ENCODE measurements around the gene SDK1. TPM values are rescaled to one million over a fixed set of nuclear protein-coding genes. Genes with fewer than 3 reads are reported as not detected.

Gene SDK1
- total and polyA plus RNA-seq, 2 donors: 3.2 to 7.8 TPM

DNA sequence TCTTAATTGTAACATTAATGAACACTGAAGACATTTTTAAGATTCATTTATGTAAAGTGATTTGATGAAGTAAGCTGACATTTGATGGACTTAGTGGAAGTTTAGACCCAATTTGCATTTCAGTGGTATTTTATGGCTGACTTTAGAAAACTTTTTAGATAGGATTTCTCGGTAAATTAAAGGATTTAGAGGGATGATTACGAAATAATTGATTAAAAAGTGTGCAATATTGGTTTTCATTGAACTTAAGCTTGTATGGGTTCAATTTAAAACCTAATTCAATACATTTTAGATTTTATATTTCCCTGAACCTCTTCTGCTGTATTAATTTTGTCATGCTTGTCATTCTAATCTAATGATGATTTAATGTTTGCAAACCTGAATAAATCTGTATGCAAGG lies 135.1 kb downstream of the SDK1 start:
- WGBS: 93% methylated on average over 2 of the region's 2 CpGs
- Histone ChIP-seq H3K4me3 (ENCODE audit: low read length in 2 of 2) (no peak overlapping the region), H3K27ac (ENCODE audit: low read depth in 1 of 2, low read length in 1 of 2) (no peak overlapping the region), H3K9me3 (ENCODE audit: control insufficient read depth in 2 of 2, insufficient read depth in 1 of 2, low read length in 1 of 2) (no peaks in the 10 kb centered on the region), H3K36me3 (ENCODE audit: control insufficient read depth in 2 of 2, insufficient read depth in 2 of 2, low read length in 1 of 2) (no peaks in the 10 kb centered on the region), H3K4me1 (ENCODE audit: control insufficient read depth in 2 of 2, insufficient read depth in 2 of 2, low read length in 2 of 2) (no peaks in the 10 kb centered on the region), H3K27me3 (ENCODE audit: control insufficient read depth in 2 of 2, insufficient read depth in 1 of 2, low read length in 1 of 2) (no peaks in the 10 kb centered on the region)
- no peak for DNase-seq (ENCODE audit: low read depth in 6 of 9, low spot score in 9 of 9)

DNA sequence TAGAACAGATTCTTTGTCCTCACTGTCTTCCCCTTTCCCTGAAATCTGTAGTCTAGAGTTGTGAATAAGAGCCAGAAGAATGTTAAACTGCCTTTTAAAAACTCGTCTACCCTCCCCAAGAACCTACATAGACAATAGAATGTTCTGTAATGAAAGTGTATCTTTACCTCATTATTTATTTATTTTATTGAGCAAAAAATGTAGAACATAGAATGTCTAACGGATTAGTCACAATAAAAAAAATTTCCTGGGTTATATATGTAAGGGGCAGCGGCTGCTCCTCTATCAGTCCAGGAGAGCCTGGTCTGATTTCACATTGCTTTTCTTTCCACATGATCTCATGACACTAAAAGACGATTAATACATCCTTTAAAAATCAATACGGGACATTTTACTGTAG lies 135.7 kb downstream of the SDK1 start:
- H3K27ac ChIP-seq (ENCODE audit: low read depth in 1 of 2, low read length in 1 of 2): no peak overlapping the region
- 95% methylated on average over 5 of the region's 5 CpGs for WGBS
- no peaks in the 10 kb centered on the region for H3K4me1 ChIP-seq (ENCODE audit: control insufficient read depth in 2 of 2, insufficient read depth in 2 of 2, low read length in 2 of 2)
- no peaks in the 10 kb centered on the region for H3K9me3 ChIP-seq (ENCODE audit: control insufficient read depth in 2 of 2, insufficient read depth in 1 of 2, low read length in 1 of 2)
- no peak overlapping the region for H3K4me3 ChIP-seq (ENCODE audit: low read length in 2 of 2)
- H3K36me3 ChIP-seq (ENCODE audit: control insufficient read depth in 2 of 2, insufficient read depth in 2 of 2, low read length in 1 of 2): no peaks in the 10 kb centered on the region
- no peaks in the 10 kb centered on the region for H3K27me3 ChIP-seq (ENCODE audit: control insufficient read depth in 2 of 2, insufficient read depth in 1 of 2, low read length in 1 of 2)
- DNase-seq (ENCODE audit: low read depth in 6 of 9, low spot score in 9 of 9): no peak

DNA sequence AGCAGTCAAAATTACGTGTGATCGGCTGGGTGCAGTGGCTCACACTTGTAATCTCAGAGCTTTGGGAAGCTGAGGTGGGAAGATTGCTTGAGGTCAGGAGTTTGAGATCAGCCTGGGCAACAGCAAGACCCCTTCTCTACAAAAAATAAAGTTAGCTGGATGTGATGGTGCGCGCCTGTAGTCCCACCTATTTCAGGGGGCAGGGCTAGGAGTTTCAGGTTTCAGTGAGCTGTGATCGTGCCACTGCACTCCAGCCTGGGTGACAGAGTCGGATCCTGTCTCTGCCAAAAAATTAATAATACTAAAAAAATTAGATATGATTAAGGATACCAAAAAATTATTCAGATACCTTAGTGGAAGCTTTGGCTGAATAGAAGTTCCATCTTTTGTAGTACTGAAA lies 136.4 kb downstream of the SDK1 start:
- Histone ChIP-seq H3K27ac (ENCODE audit: low read depth in 1 of 2, low read length in 1 of 2) (no peak overlapping the region), H3K27me3 (ENCODE audit: control insufficient read depth in 2 of 2, insufficient read depth in 1 of 2, low read length in 1 of 2) (no peaks in the 10 kb centered on the region)
- WGBS: 90% methylated on average over 6 of the region's 6 CpGs

GRCh38 chr7:3438352-3438751 lies 137.3 kb downstream of the SDK1 start:
- Histone ChIP-seq H3K27ac (ENCODE audit: low read depth in 1 of 2, low read length in 1 of 2) (no peak overlapping the region), H3K4me1 (ENCODE audit: control insufficient read depth in 2 of 2, insufficient read depth in 2 of 2, low read length in 2 of 2) (no peaks in the 10 kb centered on the region), H3K36me3 (ENCODE audit: control insufficient read depth in 2 of 2, insufficient read depth in 2 of 2, low read length in 1 of 2) (no peaks in the 10 kb centered on the region), H3K4me3 (ENCODE audit: low read length in 2 of 2) (no peak overlapping the region), H3K9me3 (ENCODE audit: control insufficient read depth in 2 of 2, insufficient read depth in 1 of 2, low read length in 1 of 2) (no peaks in the 10 kb centered on the region), H3K27me3 (ENCODE audit: control insufficient read depth in 2 of 2, insufficient read depth in 1 of 2, low read length in 1 of 2) (no peaks in the 10 kb centered on the region)
- no peak for DNase-seq (ENCODE audit: low read depth in 6 of 9, low spot score in 9 of 9)
- WGBS: 92% methylated on average over 4 of the region's 4 CpGs

More for the DNA sequence above, 136.4 kb downstream of the SDK1 start:
- Histone ChIP-seq H3K36me3 (ENCODE audit: control insufficient read depth in 2 of 2, insufficient read depth in 2 of 2, low read length in 1 of 2) (no peaks in the 10 kb centered on the region), H3K4me3 (ENCODE audit: low read length in 2 of 2) (no peak overlapping the region), H3K4me1 (ENCODE audit: control insufficient read depth in 2 of 2, insufficient read depth in 2 of 2, low read length in 2 of 2) (no peaks in the 10 kb centered on the region), H3K9me3 (ENCODE audit: control insufficient read depth in 2 of 2, insufficient read depth in 1 of 2, low read length in 1 of 2) (no peaks in the 10 kb centered on the region)
- DNase-seq (ENCODE audit: low read depth in 6 of 9, low spot score in 9 of 9): no peak

GRCh38 chr7:3439333-3440030 lies 138.4 kb downstream of the SDK1 start:
- H3K9me3 ChIP-seq (ENCODE audit: control insufficient read depth in 2 of 2, insufficient read depth in 1 of 2, low read length in 1 of 2): no peaks in the 10 kb centered on the region
- WGBS: 91% methylated on average over 3 of the region's 3 CpGs
- no peaks in the 10 kb centered on the region for H3K4me1 ChIP-seq (ENCODE audit: control insufficient read depth in 2 of 2, insufficient read depth in 2 of 2, low read length in 2 of 2)
- H3K4me3 ChIP-seq (ENCODE audit: low read length in 2 of 2): no peak overlapping the region
- H3K27me3 ChIP-seq (ENCODE audit: control insufficient read depth in 2 of 2, insufficient read depth in 1 of 2, low read length in 1 of 2): no peaks in the 10 kb centered on the region
- H3K36me3 ChIP-seq (ENCODE audit: control insufficient read depth in 2 of 2, insufficient read depth in 2 of 2, low read length in 1 of 2): no peaks in the 10 kb centered on the region
- no peak for DNase-seq (ENCODE audit: low read depth in 6 of 9, low spot score in 9 of 9)
- no peak overlapping the region for H3K27ac ChIP-seq (ENCODE audit: low read depth in 1 of 2, low read length in 1 of 2)

DNA sequence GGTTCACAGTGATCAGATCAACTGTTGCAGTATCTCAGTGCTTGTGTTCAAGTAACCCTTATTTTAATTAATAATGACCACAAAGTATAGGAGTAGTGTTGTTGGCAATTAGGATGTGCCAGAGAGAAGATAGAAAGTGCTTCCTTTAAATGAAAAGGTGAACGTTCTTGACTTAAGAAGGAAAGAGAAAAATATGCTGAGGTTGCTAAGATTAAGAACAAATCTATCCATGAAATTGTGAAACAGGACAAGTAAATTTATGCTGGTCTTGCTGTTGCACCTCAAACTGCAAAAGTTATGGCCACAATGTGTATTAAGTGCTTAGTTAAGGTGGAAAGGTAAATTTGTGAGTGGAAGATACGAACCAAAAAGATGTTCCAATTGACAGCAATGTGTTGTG lies 139.5 kb downstream of the SDK1 start:
- Histone ChIP-seq H3K27ac (ENCODE audit: low read depth in 1 of 2, low read length in 1 of 2) (no peak overlapping the region), H3K4me3 (ENCODE audit: low read length in 2 of 2) (no peak overlapping the region), H3K9me3 (ENCODE audit: control insufficient read depth in 2 of 2, insufficient read depth in 1 of 2, low read length in 1 of 2) (no peaks in the 10 kb centered on the region), H3K27me3 (ENCODE audit: control insufficient read depth in 2 of 2, insufficient read depth in 1 of 2, low read length in 1 of 2) (no peaks in the 10 kb centered on the region), H3K36me3 (ENCODE audit: control insufficient read depth in 2 of 2, insufficient read depth in 2 of 2, low read length in 1 of 2) (no peaks in the 10 kb centered on the region), H3K4me1 (ENCODE audit: control insufficient read depth in 2 of 2, insufficient read depth in 2 of 2, low read length in 2 of 2) (no peaks in the 10 kb centered on the region)
- 63% methylated on average over 2 of the region's 2 CpGs for WGBS
- DNase-seq (ENCODE audit: low read depth in 6 of 9, low spot score in 9 of 9): no peak

- Histone ChIP-seq H3K36me3 (ENCODE audit: control insufficient read depth in 2 of 2, insufficient read depth in 2 of 2, low read length in 1 of 2) (no peaks in the 10 kb centered on the region), H3K27ac (ENCODE audit: low read depth in 1 of 2, low read length in 1 of 2) (no peak overlapping the region), H3K4me1 (ENCODE audit: control insufficient read depth in 2 of 2, insufficient read depth in 2 of 2, low read length in 2 of 2) (no peaks in the 10 kb centered on the region), H3K27me3 (ENCODE audit: control insufficient read depth in 2 of 2, insufficient read depth in 1 of 2, low read length in 1 of 2) (no peaks in the 10 kb centered on the region), H3K9me3 (ENCODE audit: control insufficient read depth in 2 of 2, insufficient read depth in 1 of 2, low read length in 1 of 2) (no peaks in the 10 kb centered on the region), H3K4me3 (ENCODE audit: low read length in 2 of 2) (no peak overlapping the region)
- 89% methylated on average over 5 of the region's 5 CpGs for WGBS
- DNase-seq (ENCODE audit: low read depth in 6 of 9, low spot score in 9 of 9): no peak
Observed at GRCh38 chr7:3443716-3444115, 142.7 kb downstream of the SDK1 start.

GRCh38 chr7:3446786-3447185 lies 145.7 kb downstream of the SDK1 start:
- no peaks in the 10 kb centered on the region for H3K9me3 ChIP-seq (ENCODE audit: control insufficient read depth in 2 of 2, insufficient read depth in 1 of 2, low read length in 1 of 2)
- H3K27ac ChIP-seq (ENCODE audit: low read depth in 1 of 2, low read length in 1 of 2): no peak overlapping the region
- H3K27me3 ChIP-seq (ENCODE audit: control insufficient read depth in 2 of 2, insufficient read depth in 1 of 2, low read length in 1 of 2): no peaks in the 10 kb centered on the region
- H3K4me1 ChIP-seq (ENCODE audit: control insufficient read depth in 2 of 2, insufficient read depth in 2 of 2, low read length in 2 of 2): no peaks in the 10 kb centered on the region
- DNase-seq (ENCODE audit: low read depth in 6 of 9, low spot score in 9 of 9): no peak
- H3K4me3 ChIP-seq (ENCODE audit: low read length in 2 of 2): no peak overlapping the region
- WGBS: 86% methylated on average over 2 of the region's 2 CpGs
- H3K36me3 ChIP-seq (ENCODE audit: control insufficient read depth in 2 of 2, insufficient read depth in 2 of 2, low read length in 1 of 2): no peaks in the 10 kb centered on the region

DNA sequence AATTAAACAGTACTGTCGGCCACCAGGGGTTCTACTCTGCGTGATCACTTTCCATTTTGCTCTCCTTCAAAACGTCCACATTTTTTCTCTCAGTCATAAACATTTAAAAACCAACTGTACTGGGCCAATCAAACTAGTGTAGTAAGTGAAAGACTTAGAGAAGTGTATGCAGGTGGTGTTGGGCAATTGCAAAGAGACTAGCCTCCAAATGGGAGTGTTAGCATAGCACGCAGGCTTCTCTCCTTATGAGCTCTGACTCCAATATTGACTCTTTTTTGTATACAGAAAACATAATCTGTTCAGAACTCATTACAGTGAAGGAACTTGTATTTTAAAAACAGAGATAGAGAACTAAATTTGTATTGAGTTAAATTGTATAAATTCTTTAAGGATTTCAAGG lies 150.6 kb downstream of the SDK1 start:
- Histone ChIP-seq H3K36me3 (ENCODE audit: control insufficient read depth in 2 of 2, insufficient read depth in 2 of 2, low read length in 1 of 2) (no peaks in the 10 kb centered on the region), H3K4me1 (ENCODE audit: control insufficient read depth in 2 of 2, insufficient read depth in 2 of 2, low read length in 2 of 2) (no peaks in the 10 kb centered on the region), H3K4me3 (ENCODE audit: low read length in 2 of 2) (no peak overlapping the region), H3K27me3 (ENCODE audit: control insufficient read depth in 2 of 2, insufficient read depth in 1 of 2, low read length in 1 of 2) (no peaks in the 10 kb centered on the region), H3K27ac (ENCODE audit: low read depth in 1 of 2, low read length in 1 of 2) (no peak overlapping the region), H3K9me3 (ENCODE audit: control insufficient read depth in 2 of 2, insufficient read depth in 1 of 2, low read length in 1 of 2) (no peaks in the 10 kb centered on the region)
- no peak for DNase-seq (ENCODE audit: low read depth in 6 of 9, low spot score in 9 of 9)
- WGBS: 86% methylated on average over 4 of the region's 4 CpGs

All from thymus (tissue), 11 donors.